Gastroesophageal sphincter (tissue), 4 donors: Measurements from ENCODE around the gene TEDDM1. TPM values are rescaled to one million over a fixed set of nuclear protein-coding genes. Genes with fewer than 3 reads are reported as not detected.

Experiments used
- ATAC-seq: fragments of 150-250 bp; one replicate; pipeline ENCODE4 v1.9.1; 2016; ENCODE audit warnings: mild to moderate bottlenecking, moderate library complexity
- H3K27ac ChIP-seq, 4 donors: fragments of 200-600 bp; sonication (generic) in 3 of 4; 1 replicate in 3 of 4; 2 replicates in 1 of 4; pipeline ENCODE4 v1.5.1; 2016 to 2019
- H3K27me3 ChIP-seq: fragments of 200-600 bp; sonication (generic); one replicate; pipeline ENCODE4 v1.5.1; 2019
- H3K36me3 ChIP-seq, 2 donors: fragments of 200-600 bp; sonication (generic); one replicate each; pipeline ENCODE4 v1.5.1; 2019; ENCODE audit warnings: control low read depth in 1 of 2
- H3K4me1 ChIP-seq, 3 donors: fragments of 200-600 bp; sonication (generic); 1 replicate in 2 of 3; 2 replicates in 1 of 3; pipeline ENCODE4 v1.5.1; 2016 to 2019; ENCODE audit warnings: control low read depth in 2 of 3
- H3K4me3 ChIP-seq, 2 donors: fragments of 200-600 bp; sonication (generic); one replicate each; pipeline ENCODE4 v1.5.1; 2019; ENCODE audit warnings: mild to moderate bottlenecking in 1 of 2, moderate library complexity in 1 of 2
- H3K9me3 ChIP-seq, 3 donors: fragments of 200-600 bp; sonication (generic); one replicate each; pipeline ENCODE4 v1.5.1; 2017 to 2019; ENCODE audit warnings: control low read depth in 2 of 3
- CTCF ChIP-seq, 4 experiments: fragments of 200-600 bp in 2 of 4; fragments of 450-650 bp in 2 of 4; sonication (generic) in 1 of 4; IDR thresholded peaks; one replicate each; pipeline ENCODE4 v1.5.1; 2017 to 2019; ENCODE audit warnings: antibody characterized with exemption in 4 of 4, mild to moderate bottlenecking in 2 of 4, moderate library complexity in 2 of 4
- EP300 ChIP-seq: sonication (generic); formaldehyde crosslinking; IDR thresholded peaks from one replicate; pipeline ENCODE4 v1.6.1; 2017; ENCODE audit warnings: antibody characterized with exemption, mild to moderate bottlenecking
- POLR2A ChIP-seq, 2 donors: fragments of 450-650 bp; IDR thresholded peaks; one replicate each; pipeline ENCODE4 v1.6.1; 2017; ENCODE audit warnings: antibody characterized with exemption in 2 of 2, mild to moderate bottlenecking in 2 of 2, moderate library complexity in 1 of 2
- POLR2AphosphoS5 ChIP-seq: sonication (generic); formaldehyde crosslinking; IDR thresholded peaks from one replicate; pipeline ENCODE4 v1.6.1; 2017; ENCODE audit warnings: antibody characterized with exemption
- WGBS, 2 donors: methylation state at CpG; one replicate each; pipeline ENCODE4 v1.1.5; 2018; ENCODE audit warnings: low coverage in 1 of 2; 5-methylcytosine and 5-hydroxymethylcytosine counted together
- total RNA-seq, 4 donors: library from RNA; depleted of rRNA; stranded (reverse); fragments of >200 nt; gene quantifications; one replicate each; pipeline ENCODE4 v1.1.0, GENCODE V29; 2016

TEDDM1 gene
- total RNA-seq, 4 donors from 2014 or later: not detected

GRCh38 chr1:182387566-182387965, 12.9 kb downstream of the TEDDM1 start:
- TF ChIP-seq CTCF (IDR thresholded peaks at IDR 0.05): no peak
- TF ChIP-seq POLR2AphosphoS5: peak; percentile 39
- Histone ChIP-seq H3K9me3 (no peaks in the 10 kb centered on the region), H3K36me3 (peaks cover 18 to 77% of the 10 kb centered on the region in 2 donors), H3K27me3 (no peaks in the 10 kb centered on the region), H3K27ac (peak overlapping the region in 3 of 4 donors; percentile 98 to 100 (median 99)), H3K4me3 (peak overlapping the region; percentile 90 to 97), H3K4me1 (peaks cover 3 to 67% (median 12%) of the 10 kb centered on the region in 3 donors)
- no peak for ATAC-seq
- WGBS, 2 donors: 52 to 80% methylated on average over 1 to 2 of the region's 2 CpGs

- Histone ChIP-seq H3K4me1 (peaks cover 3 to 64% (median 12%) of the 10 kb centered on the region in 3 donors), H3K27ac (peak overlapping the region in 3 of 4 donors; percentile 98 to 100 (median 99)), H3K4me3 (peak overlapping the region; percentile 90 to 97), H3K27me3 (no peaks in the 10 kb centered on the region), H3K9me3 (no peaks in the 10 kb centered on the region), H3K36me3 (peaks cover 18 to 83% of the 10 kb centered on the region in 2 donors)
- no peak for ATAC-seq
- WGBS, 2 donors: 95 to 100% methylated on average over 1 to 5 of the region's 5 CpGs
- no peak for TF ChIP-seq POLR2A (IDR thresholded peaks at IDR 0.05)
- TF ChIP-seq EP300: no peak
- no peak for TF ChIP-seq CTCF (IDR thresholded peaks at IDR 0.05)
- TF ChIP-seq POLR2AphosphoS5: no peak
Measured at GRCh38 chr1:182386980-182387379, 13.5 kb downstream of the TEDDM1 start.

GRCh38 chr1:182385885-182386853, 14.3 kb downstream of the TEDDM1 start:
- peaks cover 3 to 64% (median 12%) of the 10 kb centered on the region in 3 donors for H3K4me1 ChIP-seq
- ATAC-seq: no peak
- peaks cover 18 to 91% of the 10 kb centered on the region in 2 donors for H3K36me3 ChIP-seq
- TF ChIP-seq POLR2AphosphoS5 (peak; percentile 63), EP300 (no peak), POLR2A (IDR thresholded peaks at IDR 0.05) (peak; percentile 2 to 11)
- 82 to 93% methylated on average over 3 to 7 of the region's 8 CpGs for WGBS, 2 donors
- peak overlapping the region in 3 of 4 donors; percentile 98 to 100 (median 99) for H3K27ac ChIP-seq
- no peaks in the 10 kb centered on the region for H3K9me3 ChIP-seq
- H3K4me3 ChIP-seq: peak overlapping the region in 1 of 2 donors; percentile 97
- H3K27me3 ChIP-seq: no peaks in the 10 kb centered on the region

- Histone ChIP-seq H3K36me3 (peaks cover 18 to 82% of the 10 kb centered on the region in 2 donors), H3K9me3 (no peaks in the 10 kb centered on the region), H3K27ac (peak overlapping the region in 2 of 4 donors; percentile 36 to 37), H3K4me1 (peaks cover 3 to 64% (median 12%) of the 10 kb centered on the region in 3 donors), H3K4me3 (no peak overlapping the region), H3K27me3 (no peaks in the 10 kb centered on the region)
- no peak for ATAC-seq
- no peak for TF ChIP-seq EP300
- no peak for TF ChIP-seq CTCF (IDR thresholded peaks at IDR 0.05)
- TF ChIP-seq POLR2A (IDR thresholded peaks at IDR 0.05): no peak
- TF ChIP-seq POLR2AphosphoS5: peak; percentile 52
- 87 to 100% methylated on average over 3 to 10 of the region's 19 CpGs for WGBS, 2 donors
Measured at GRCh38 chr1:182384387-182384960, 16.0 kb downstream of the TEDDM1 start.

GRCh38 chr1:182383934-182384333, 16.5 kb downstream of the TEDDM1 start:
- TF ChIP-seq POLR2AphosphoS5 (peak; percentile 50), CTCF (IDR thresholded peaks at IDR 0.05) (no peak)
- no peaks in the 10 kb centered on the region for H3K27me3 ChIP-seq
- H3K9me3 ChIP-seq: no peaks in the 10 kb centered on the region
- 81 to 93% methylated on average over 7 of the region's 7 CpGs for WGBS, 2 donors
- H3K27ac ChIP-seq: peak overlapping the region in 3 of 4 donors; percentile 33 to 37 (median 36)
- ATAC-seq: no peak
- peaks cover 18 to 82% of the 10 kb centered on the region in 2 donors for H3K36me3 ChIP-seq
- H3K4me1 ChIP-seq: peaks cover 3 to 63% (median 12%) of the 10 kb centered on the region in 3 donors
- H3K4me3 ChIP-seq: no peak overlapping the region
